GM18505 (cell line): Measurements from ENCODE around the gene SLC25A41.

Source experiments
- ATAC-seq: cut with Tn5 transposase; IDR thresholded peaks from one replicate; pipeline ENCODE4 v1.9.1; 2021; ENCODE audit not compliant: unreplicated experiment
- POLR2A ChIP-seq: IDR thresholded peaks from 4 replicates; pipeline ENCODE4 v1.6.1; 2011; ENCODE audit warnings: borderline replicate concordance; ENCODE audit not compliant: insufficient read depth, insufficient read length; ENCODE audit errors: extremely low read depth

SLC25A41 gene

GRCh38 chr19:6393983-6394412 is 39.6 kb downstream of the SLC25A41 start:
- ATAC-seq: peak; percentile 30
- TF ChIP-seq POLR2A: no peak

GRCh38 chr19:6393074-6393982 is 40.2 kb downstream of the SLC25A41 start, which contains the start of gene GTF2F1:
Gene GTF2F1, minus strand, starts transcription at chr19:6393164. Its CDS starts 169 bp downstream, at chr19:6392995.
- peak; percentile 68 for TF ChIP-seq POLR2A
- ATAC-seq: peak; percentile 79

GRCh38 chr19:6392221-6393073 is 41.1 kb downstream of the SLC25A41 start:
- no peak for ATAC-seq
- no peak for TF ChIP-seq POLR2A

GRCh38 chr19:6387372-6387771 is 46.2 kb downstream of the SLC25A41 start:
- TF ChIP-seq POLR2A: no peak
- ATAC-seq: no peak

GRCh38 chr19:6384381-6384780 is 49.2 kb downstream of the SLC25A41 start:
- no peak for TF ChIP-seq POLR2A
- no peak for ATAC-seq

- no peak for ATAC-seq
- TF ChIP-seq POLR2A: no peak
Observed at GRCh38 chr19:6383188-6383587, 50.4 kb downstream of the SLC25A41 start.

- ATAC-seq: no peak
- TF ChIP-seq POLR2A: no peak
Observed at GRCh38 chr19:6381030-6381750, 52.4 kb downstream of the SLC25A41 start.

GRCh38 chr19:6379744-6380143 is 53.8 kb downstream of the SLC25A41 start:
- no peak for TF ChIP-seq POLR2A
- ATAC-seq: no peak

GRCh38 chr19:6378486-6378885 is 55.1 kb downstream of the SLC25A41 start:
- ATAC-seq: no peak
- no peak for TF ChIP-seq POLR2A

GRCh38 chr19:6378041-6378440 is 55.5 kb downstream of the SLC25A41 start:
- ATAC-seq: no peak
- no peak for TF ChIP-seq POLR2A

- no peak for TF ChIP-seq POLR2A
- ATAC-seq: no peak
Observed at GRCh38 chr19:6376512-6377190, 56.9 kb downstream of the SLC25A41 start.
